Osteoblast (primary cell): ENCODE results near the gene AXIN2. TPM values are rescaled to one million over a fixed set of nuclear protein-coding genes. Genes with fewer than 3 reads are reported as not detected.

Experiments
- DNase-seq: peaks from one replicate; pipeline ENCODE4 v3.0.0; 2011; ENCODE audit warnings: low spot score, mixed read lengths; ENCODE audit not compliant: insufficient read length; ENCODE audit errors: missing footprints
- H2AFZ ChIP-seq: 2 replicates; pipeline ENCODE4 v1.6.0; 2011; ENCODE audit warnings: mild to moderate bottlenecking, low read length
- H3K27ac ChIP-seq: 2 replicates; pipeline ENCODE4 v1.5.1; 2011; ENCODE audit warnings: mild to moderate bottlenecking, low read depth, low read length, moderate library complexity
- H3K27me3 ChIP-seq: 2 replicates; pipeline ENCODE4 v1.6.0; 2012; ENCODE audit warnings: mild to moderate bottlenecking, control low read depth, inconsistent platforms, low read length, moderate library complexity; ENCODE audit not compliant: insufficient read depth
- H3K36me3 ChIP-seq: 2 replicates; pipeline ENCODE4 v1.5.1; 2011; ENCODE audit warnings: mild to moderate bottlenecking, low read length, control low read depth, moderate library complexity; ENCODE audit not compliant: insufficient read depth
- H3K4me1 ChIP-seq: 2 replicates; pipeline ENCODE4 v1.5.1; 2011; ENCODE audit warnings: mild to moderate bottlenecking, low read length, control low read depth, moderate library complexity; ENCODE audit not compliant: insufficient read depth
- H3K4me2 ChIP-seq: 2 replicates; pipeline ENCODE4 v1.6.0; 2011; ENCODE audit warnings: mild to moderate bottlenecking, low read length; ENCODE audit not compliant: insufficient read depth
- H3K4me3 ChIP-seq: fragments of 200-600 bp; sonication (generic); 3 replicates; pipeline ENCODE4 v1.5.1; 2012; ENCODE audit warnings: mild to moderate bottlenecking, low read length, inconsistent platforms; ENCODE audit not compliant: insufficient read depth
- H3K79me2 ChIP-seq: 2 replicates; pipeline ENCODE4 v1.6.0; 2012; ENCODE audit warnings: mild to moderate bottlenecking, low read length, control low read depth, inconsistent platforms; ENCODE audit not compliant: insufficient read depth
- H3K9me3 ChIP-seq: 2 replicates; pipeline ENCODE4 v1.5.1; 2011; ENCODE audit warnings: low read depth, low read length, control low read depth
- H4K20me1 ChIP-seq: 2 replicates; pipeline ENCODE4 v1.6.0; 2012; ENCODE audit warnings: mild to moderate bottlenecking, low read length, control low read depth; ENCODE audit not compliant: insufficient read depth
- CTCF ChIP-seq: IDR thresholded peaks from 2 replicates; pipeline ENCODE4 v1.5.1; 2011; ENCODE audit warnings: mild to moderate bottlenecking, low read depth, low read length, moderate library complexity; ENCODE audit errors: extremely low read depth
- total RNA-seq: library from RNA; depleted of rRNA; stranded (reverse); fragments of >200 nt; gene quantifications from 2 replicates; pipeline ENCODE4 v1.2.3, GENCODE V29; 2012

AXIN2 gene
- total RNA-seq, 1 donor: 5.1 TPM

GRCh38 chr17:65495122-65496055, 66.1 kb downstream of the AXIN2 start:
- H4K20me1 ChIP-seq: no peaks in the 10 kb centered on the region
- no peak overlapping the region for H3K27ac ChIP-seq
- H3K36me3 ChIP-seq: no peaks in the 10 kb centered on the region
- H3K27me3 ChIP-seq: peaks cover 36% of the 10 kb centered on the region
- H3K4me2 ChIP-seq: no peak overlapping the region
- H3K9me3 ChIP-seq: no peaks in the 10 kb centered on the region
- no peak overlapping the region for H2AFZ ChIP-seq
- H3K79me2 ChIP-seq: no peaks in the 10 kb centered on the region
- H3K4me3 ChIP-seq: no peak overlapping the region
- no peaks in the 10 kb centered on the region for H3K4me1 ChIP-seq
- no peak for TF ChIP-seq CTCF
- no peak for DNase-seq

GRCh38 chr17:65489413-65490155, 71.9 kb downstream of the AXIN2 start:
- peaks cover 8% of the 10 kb centered on the region for H3K4me1 ChIP-seq
- no peak for TF ChIP-seq CTCF
- peak; percentile 73 for DNase-seq
- no peaks in the 10 kb centered on the region for H3K9me3 ChIP-seq
- H4K20me1 ChIP-seq: no peaks in the 10 kb centered on the region
- H3K27me3 ChIP-seq: peaks cover 18% of the 10 kb centered on the region
- no peaks in the 10 kb centered on the region for H3K79me2 ChIP-seq
- H3K4me2 ChIP-seq: no peak overlapping the region
- no peaks in the 10 kb centered on the region for H3K36me3 ChIP-seq
- H3K27ac ChIP-seq: no peak overlapping the region
- H3K4me3 ChIP-seq: no peak overlapping the region
- H2AFZ ChIP-seq: no peak overlapping the region

- H3K4me2 ChIP-seq: no peak overlapping the region
- no peak for TF ChIP-seq CTCF
- no peak overlapping the region for H3K27ac ChIP-seq
Observed at GRCh38 chr17:65488665-65489064, 72.8 kb downstream of the AXIN2 start.

GRCh38 chr17:65487990-65488389, 73.5 kb downstream of the AXIN2 start:
- H4K20me1 ChIP-seq: no peaks in the 10 kb centered on the region
- no peak overlapping the region for H3K27ac ChIP-seq
- TF ChIP-seq CTCF: no peak
- H3K9me3 ChIP-seq: no peaks in the 10 kb centered on the region
- no peak overlapping the region for H2AFZ ChIP-seq
- DNase-seq: no peak
- H3K4me3 ChIP-seq: no peak overlapping the region
- no peaks in the 10 kb centered on the region for H3K79me2 ChIP-seq
- no peaks in the 10 kb centered on the region for H3K36me3 ChIP-seq
- no peak overlapping the region for H3K4me2 ChIP-seq
- H3K27me3 ChIP-seq: peaks cover 12% of the 10 kb centered on the region
- peaks cover 8% of the 10 kb centered on the region for H3K4me1 ChIP-seq

More at GRCh38 chr17:65488665-65489064, 72.8 kb downstream of the AXIN2 start:
- no peak for DNase-seq
- peaks cover 12% of the 10 kb centered on the region for H3K27me3 ChIP-seq
- no peaks in the 10 kb centered on the region for H4K20me1 ChIP-seq
- H3K36me3 ChIP-seq: no peaks in the 10 kb centered on the region
- no peak overlapping the region for H3K4me3 ChIP-seq
- no peak overlapping the region for H2AFZ ChIP-seq
- H3K9me3 ChIP-seq: no peaks in the 10 kb centered on the region
- H3K79me2 ChIP-seq: no peaks in the 10 kb centered on the region
- peaks cover 8% of the 10 kb centered on the region for H3K4me1 ChIP-seq
